ENCODE measurements around the gene ARPC5.

Gene ARPC5

DNA sequence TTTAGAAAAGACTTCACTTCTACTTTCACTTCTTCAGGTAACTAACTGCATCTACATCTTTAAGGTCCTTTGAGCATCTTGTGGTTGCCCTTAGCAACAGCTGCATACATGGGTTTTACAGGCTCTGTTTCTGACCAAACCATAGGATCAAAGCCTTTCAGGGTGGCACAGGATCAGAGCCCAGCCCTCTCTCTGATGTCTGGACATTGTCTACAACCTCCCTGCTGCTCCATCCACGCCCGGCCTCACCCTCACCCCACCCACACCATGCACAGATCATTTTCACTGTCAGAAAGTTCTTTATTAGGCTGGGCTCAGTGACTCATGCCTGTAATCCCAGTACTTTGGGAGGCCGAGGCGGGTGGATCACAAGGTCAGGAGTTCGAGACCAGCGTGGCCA is 50.5 kb downstream of the ARPC5 start:
- DNase-seq (ENCODE audit: low read depth) = no peak

DNA sequence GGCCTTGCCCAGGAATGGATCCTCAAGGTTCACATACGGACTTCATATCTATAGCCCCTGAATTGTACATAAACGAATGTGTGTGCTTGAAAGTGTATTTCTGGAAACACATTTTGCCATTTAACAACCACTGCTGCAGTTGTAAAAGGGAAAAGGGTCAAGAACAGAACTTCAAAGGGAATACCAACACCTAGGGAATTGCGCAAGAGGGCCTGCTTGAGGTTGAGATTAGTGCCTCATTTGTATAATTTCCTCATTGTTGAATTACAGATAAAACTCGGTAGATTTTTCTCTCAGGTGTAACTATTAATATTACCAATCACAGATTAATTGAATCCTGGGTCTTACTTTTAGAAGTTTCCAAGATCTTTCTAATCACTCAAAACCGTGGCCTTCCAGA is 51.4 kb downstream of the ARPC5 start:
- DNase-seq (ENCODE audit: low read depth) = no peak

- DNase-seq (ENCODE audit: low read depth) = no peak
Measured at GRCh38 chr1:183583466-183583865, 52.1 kb downstream of the ARPC5 start.

DNA sequence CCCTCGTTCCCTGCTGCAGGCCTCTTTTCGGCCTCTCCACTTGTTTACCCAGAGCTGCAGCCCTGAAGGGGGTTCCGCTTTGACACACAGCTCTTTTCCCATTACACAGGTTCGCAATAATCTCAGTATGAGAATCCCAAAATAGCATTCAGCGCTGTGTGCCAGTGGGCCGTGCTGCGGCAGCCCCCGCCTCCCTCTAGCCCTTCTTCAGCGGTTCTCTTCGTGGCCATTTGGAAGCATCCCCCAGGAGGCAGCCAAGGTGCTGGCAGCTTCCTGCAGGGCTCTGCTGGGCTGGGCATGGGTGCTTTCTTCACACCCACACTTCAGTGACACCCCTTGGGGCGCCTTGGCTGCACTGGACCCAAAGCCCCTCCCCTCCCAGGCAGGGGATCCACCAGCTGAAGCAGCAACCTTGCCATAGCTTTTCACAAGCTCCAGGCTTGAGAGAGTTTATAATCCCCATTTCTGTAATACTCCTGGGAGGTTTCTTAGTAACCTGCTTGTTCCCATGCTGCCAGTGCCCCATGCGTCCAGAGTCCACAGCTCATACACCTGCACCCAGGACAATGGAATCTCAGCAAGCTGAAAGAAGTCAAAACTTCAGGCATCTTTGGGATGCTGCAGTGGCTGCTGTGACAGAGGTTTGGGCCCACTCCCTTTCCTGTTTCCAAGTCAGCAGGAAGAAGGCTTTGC is 53.4 kb downstream of the ARPC5 start:
- DNase-seq (ENCODE audit: low read depth) = no peak

DNA sequence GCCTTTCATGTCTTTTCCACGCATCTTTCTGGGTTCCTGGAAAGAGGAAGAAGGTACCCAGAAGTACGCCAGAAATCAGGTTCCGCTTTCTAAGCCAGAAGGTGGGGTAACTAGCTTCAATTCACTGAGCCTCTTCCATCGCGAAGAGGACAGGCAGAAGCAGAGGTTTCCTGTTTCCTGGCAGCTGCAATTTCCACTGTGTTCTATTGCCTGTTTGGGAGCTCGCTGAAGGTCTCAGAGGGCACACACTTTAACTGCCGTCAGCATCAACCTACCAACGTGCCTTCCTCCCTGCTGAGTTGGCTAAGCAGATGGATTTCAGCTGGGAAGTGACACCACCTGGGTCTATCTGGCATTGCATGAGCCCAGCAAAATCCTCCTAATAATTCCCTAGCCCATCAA is 55.3 kb downstream of the ARPC5 start:
- no peak for DNase-seq (ENCODE audit: low read depth)

- no peak for DNase-seq (ENCODE audit: low read depth)
Measured at GRCh38 chr1:183578856-183579255, 56.7 kb downstream of the ARPC5 start.

DNA sequence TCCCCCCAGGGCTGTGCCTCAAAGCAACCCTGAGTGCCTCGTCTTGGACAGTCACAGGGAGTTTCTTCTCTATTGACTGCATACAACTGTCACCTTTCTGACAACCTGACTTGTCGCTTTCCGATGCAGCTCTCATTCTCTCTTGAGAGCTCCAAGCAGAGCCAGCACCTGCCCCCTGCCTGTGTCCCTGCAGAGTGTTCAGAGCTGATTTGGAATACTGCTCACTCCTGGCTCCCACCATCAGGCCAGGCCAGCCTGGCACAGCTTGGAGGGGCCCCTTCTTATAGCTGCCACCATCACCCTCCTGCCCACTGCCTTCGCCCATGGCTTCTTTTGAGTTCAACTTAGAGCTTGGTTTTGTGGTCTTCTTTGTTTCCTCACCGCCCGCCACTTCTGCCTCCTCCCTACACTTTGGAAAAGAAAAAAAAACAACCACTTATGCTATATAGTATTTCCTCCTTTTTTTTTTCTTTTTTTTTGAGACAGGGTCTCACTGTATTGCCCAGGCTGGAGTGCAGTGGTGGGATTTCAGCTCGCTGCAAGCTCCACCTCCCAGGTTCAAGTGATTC is 57.6 kb downstream of the ARPC5 start:
- DNase-seq (ENCODE audit: low read depth) = no peak

DNA sequence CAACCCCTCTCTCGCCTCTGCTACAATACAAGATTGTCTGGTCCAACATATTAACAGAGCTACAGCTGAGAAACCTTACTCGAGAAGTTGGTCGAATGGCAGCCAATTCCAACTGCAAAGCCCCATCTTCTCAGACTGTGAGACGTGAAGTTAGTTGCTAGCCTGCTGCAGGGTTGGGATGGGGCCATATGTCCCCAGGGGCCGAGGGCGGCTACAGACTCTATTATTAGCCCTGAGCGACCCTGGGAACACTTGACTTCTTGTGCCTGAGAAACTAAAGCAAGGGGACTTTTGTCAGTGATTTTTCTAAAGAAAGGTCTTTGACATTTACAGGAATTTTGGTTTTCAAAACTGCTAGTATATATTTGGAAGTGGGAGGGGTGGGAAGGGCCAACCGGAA is 59.0 kb downstream of the ARPC5 start:
- no peak for DNase-seq (ENCODE audit: low read depth)

- no peak for DNase-seq (ENCODE audit: low read depth)
Measured at GRCh38 chr1:183575606-183576005, 60.0 kb downstream of the ARPC5 start.

DNA sequence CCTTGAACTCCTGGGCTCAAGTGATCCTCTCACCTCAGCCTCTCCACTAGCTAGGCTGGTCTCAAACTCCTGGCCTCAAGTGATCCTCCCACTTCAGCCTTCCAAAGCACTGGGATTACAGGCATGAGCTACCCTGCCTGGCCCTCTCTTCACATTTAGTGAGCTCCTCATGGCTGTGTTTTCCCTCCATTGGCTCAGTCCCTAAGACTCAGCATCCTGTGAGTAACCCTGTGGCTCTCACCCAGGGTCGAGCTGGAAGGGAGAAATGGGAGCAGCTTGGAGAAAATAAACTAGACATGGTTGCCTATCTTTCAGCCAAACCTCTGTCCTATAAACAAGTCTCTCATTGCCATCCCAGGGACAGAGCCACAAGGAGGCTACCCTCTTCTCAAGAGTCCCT is 62.9 kb downstream of the ARPC5 start:
- no peak for DNase-seq (ENCODE audit: low read depth)

- DNase-seq (ENCODE audit: low read depth) = no peak
Measured at GRCh38 chr1:183571678-183572268, 63.8 kb downstream of the ARPC5 start.

Measured in activated T-helper 1 cell treated with Interleukin-2 at 50 U/mL for 16 hours (primary cell).